GM12878 (cell line): ENCODE measurements around the gene CFAP45. TPM values are rescaled to one million over a fixed set of nuclear protein-coding genes. Genes with fewer than 3 reads are reported as not detected.
A peak's percentile ranks its signal among the peaks of the same experiment; 100 is the strongest.

Experiments used
- ATAC-seq: fragments of 200-7000 bp; cut with Tn5 transposase; 3 replicates; pipeline ENCODE4 v1.9.1; 2020; ENCODE audit warnings: mild to moderate bottlenecking, moderate library complexity
- BruUV-seq: library from RNA; stranded (reverse); fragments of 400-500 nt; replicated peaks from 2 replicates; lab custom pipeline; 2021; lab: Mats Ljungman, UMichigan
- CTCF ChIA-PET: fragments of 300-600 bp; sonication (Branson Sonifier 250); formaldehyde crosslinking; extraction: SDS; loops from one replicate; lab custom pipeline; 2021; ENCODE audit warnings: inconsistent platforms; lab: Yijun Ruan, JAX
- POLR2A ChIA-PET: fragments of 350-600 bp; formaldehyde crosslinking; extraction: SDS; loops from one replicate; lab custom pipeline; 2021; ENCODE audit warnings: inconsistent platforms; lab: Charles Lee
- RAD21 ChIA-PET: fragments of 300-600 bp; sonication (Branson Sonifier 250); formaldehyde crosslinking; loops from one replicate; lab custom pipeline; 2023; ENCODE audit warnings: antibody characterized with exemption; ENCODE audit not compliant: unreplicated experiment; lab: Charles Lee
- SMC1A ChIA-PET: fragments of 300-600 bp; sonication (Branson Sonifier 250); formaldehyde crosslinking; loops from one replicate; lab custom pipeline; 2023; ENCODE audit not compliant: unreplicated experiment, uncharacterized antibody; lab: Charles Lee
- DNase-seq: peaks from one replicate; pipeline ENCODE4 v3.0.0-alpha.2; 2011; ENCODE audit warnings: low read depth, low spot score
- FAIRE-seq: peaks from 3 replicates; lab custom pipeline; 2011; peaks lifted over from hg19 to GRCh38; lab: Jason Lieb, UNC
- H2AFZ ChIP-seq: 2 replicates; pipeline ENCODE4 v1.6.0; 2011; ENCODE audit warnings: low read depth, low read length, control low read depth; ENCODE audit not compliant: control insufficient read depth
- H3K27ac ChIP-seq: 2 replicates; pipeline ENCODE4 v1.5.1; 2011; ENCODE audit warnings: control low read depth; ENCODE audit not compliant: control insufficient read depth, insufficient read depth
- H3K27me3 ChIP-seq, 2 experiments: replicated peaks in 1 of 2; 2 replicates each; pipeline versions ENCODE4 v1.6.0 to v1.6.1; 2011; ENCODE audit warnings: low read length in 1 of 2; ENCODE audit not compliant: control insufficient read depth in 2 of 2, insufficient read depth in 2 of 2
- H3K36me3 ChIP-seq, 2 experiments: 2 replicates each; pipeline ENCODE4 v1.5.1; 2011; ENCODE audit warnings: low read length in 1 of 2; ENCODE audit not compliant: control insufficient read depth in 2 of 2, insufficient read depth in 2 of 2
- H3K4me1 ChIP-seq: 2 replicates; pipeline ENCODE4 v1.6.1; 2011; ENCODE audit warnings: mild to moderate bottlenecking, low read length, moderate library complexity, mixed read lengths; ENCODE audit not compliant: control insufficient read depth, insufficient read depth
- H3K4me2 ChIP-seq: 2 replicates; pipeline ENCODE4 v1.6.0; 2011; ENCODE audit warnings: control low read depth; ENCODE audit not compliant: control insufficient read depth, insufficient read depth
- H3K4me3 ChIP-seq: fragments of 200-600 bp; sonication (generic); 2 replicates; pipeline ENCODE4 v1.5.1; 2016
- H3K79me2 ChIP-seq: 2 replicates; pipeline ENCODE4 v1.6.0; 2011; ENCODE audit warnings: low read length; ENCODE audit not compliant: control insufficient read depth, insufficient read depth
- H3K9ac ChIP-seq: 2 replicates; pipeline ENCODE4 v1.8.0; 2011; ENCODE audit warnings: low read length, control low read depth, mixed read lengths; ENCODE audit not compliant: control insufficient read depth, insufficient read depth
- H3K9me3 ChIP-seq: replicated peaks from 3 replicates; pipeline ENCODE4 v1.5.1; 2011; ENCODE audit warnings: mild to moderate bottlenecking, low read length; ENCODE audit not compliant: control insufficient read depth, insufficient read depth
- H4K20me1 ChIP-seq: 2 replicates; pipeline ENCODE4 v1.6.0; 2011; ENCODE audit not compliant: control insufficient read depth, insufficient read depth
- CTCF ChIP-seq, 3 experiments: IDR thresholded peaks in 2 of 3; conservative IDR thresholded peaks in 1 of 3; 2 replicates each; pipeline ENCODE4 v1.5.1; 2011; ENCODE audit warnings: low read depth in 3 of 3, low read length in 3 of 3, mild to moderate bottlenecking in 3 of 3, control low read depth in 2 of 3, moderate library complexity in 2 of 3, inconsistent platforms in 1 of 3, mixed read lengths in 1 of 3; ENCODE audit not compliant: control insufficient read depth in 2 of 3, insufficient read depth in 1 of 3; ENCODE audit errors: extremely low read depth in 1 of 3
- EP300 ChIP-seq, 2 experiments: fragments of 150-350 bp in 1 of 2; IDR thresholded peaks; 2 replicates each; pipeline ENCODE4 v1.6.1; 2011 to 2012; ENCODE audit warnings: low read depth in 2 of 2, low read length in 2 of 2, borderline replicate concordance in 1 of 2, improper control_type of control experiment in 1 of 2, inconsistent platforms in 1 of 2; ENCODE audit not compliant: control insufficient read depth in 1 of 2
- ESRRA ChIP-seq: IDR thresholded peaks from 2 replicates; pipeline ENCODE4 v1.6.1; 2012; ENCODE audit warnings: mild to moderate bottlenecking, low read length, improper control_type of control experiment
- FOXK2 ChIP-seq: fragments of 450-650 bp; IDR thresholded peaks from 2 replicates; pipeline ENCODE4 v1.6.1; 2017; ENCODE audit warnings: mild to moderate bottlenecking, moderate library complexity
- IKZF2 ChIP-seq, 2 experiments: fragments of 450-650 bp; IDR thresholded peaks; 2 replicates each; pipeline ENCODE4 v1.6.1; 2017; ENCODE audit warnings: mild to moderate bottlenecking in 2 of 2, moderate library complexity in 2 of 2
- MEF2B ChIP-seq: fragments of 450-650 bp; IDR thresholded peaks from 2 replicates; pipeline ENCODE4 v1.6.1; 2018; ENCODE audit warnings: mild to moderate bottlenecking, moderate library complexity; ENCODE audit not compliant: partially characterized antibody, poor library complexity, severe bottlenecking
- NKRF ChIP-seq: fragments of 450-650 bp; conservative IDR thresholded peaks from 2 replicates; pipeline ENCODE4 v1.6.1; 2017; ENCODE audit warnings: mild to moderate bottlenecking, moderate library complexity
- NR2C1 ChIP-seq: fragments of 450-650 bp; IDR thresholded peaks from 2 replicates; pipeline ENCODE4 v1.6.1; 2017; ENCODE audit warnings: antibody characterized with exemption, mild to moderate bottlenecking, moderate library complexity
- PAX5 ChIP-seq: IDR thresholded peaks from 2 replicates; pipeline ENCODE4 v1.6.1; 2011; ENCODE audit warnings: low read depth, low read length, borderline replicate concordance
- RELA ChIP-seq: fragments of 450-650 bp; IDR thresholded peaks from 2 replicates; pipeline ENCODE4 v1.8.0; 2014; ENCODE audit warnings: borderline replicate concordance; ENCODE audit not compliant: partially characterized antibody
- RFX5 ChIP-seq: IDR thresholded peaks from 2 replicates; pipeline ENCODE4 v1.6.1; 2011; ENCODE audit warnings: low read depth, low read length, improper control_type of control experiment
- SMC3 ChIP-seq: IDR thresholded peaks from 2 replicates; pipeline ENCODE4 v1.6.1; 2011; ENCODE audit warnings: low read length, improper control_type of control experiment, borderline replicate concordance
- SP1 ChIP-seq: IDR thresholded peaks from one replicate; pipeline ENCODE4 v1.6.1; 2011; ENCODE audit warnings: low read depth, low read length
- SPI1 ChIP-seq: IDR thresholded peaks from 2 replicates; pipeline ENCODE4 v1.6.1; 2011; ENCODE audit warnings: low read depth, mild to moderate bottlenecking, low read length, moderate library complexity, borderline replicate concordance; ENCODE audit not compliant: insufficient read depth
- TAF1 ChIP-seq: IDR thresholded peaks from 2 replicates; pipeline ENCODE4 v1.6.1; 2011; ENCODE audit warnings: mild to moderate bottlenecking, low read depth, low read length, borderline replicate concordance
- WGBS: methylation state at CpG from one replicate; pipeline ENCODE4 v1.1.6; 2016; ENCODE audit warnings: low lambda C conversion rate; ENCODE audit not compliant: insufficient replicate concordance, insufficient coverage; ENCODE audit errors: missing lambda C conversion rate; 5-methylcytosine and 5-hydroxymethylcytosine counted together
- in situ Hi-C: fragments of 300-500 bp; cut with MboI; formaldehyde crosslinking; loops from 9 replicates; pipeline ENCODE4 v1.14.3; 2018; ENCODE audit warnings: mixed read lengths
- intact Hi-C: fragments of 100-400 bp; cut with micrococcal nuclease; formaldehyde crosslinking; loops from one replicate; pipeline ENCODE4 v1.14.2; 2022; ENCODE audit not compliant: unreplicated experiment
- polyA plus RNA-seq, 11 experiments: library from polyadenylated mRNA; depleted of rRNA in 4 of 11; unstranded in 6 of 11; stranded (reverse) in 5 of 11; fragments of >200 nt; fragmentation: Nextera tagmentation in 4 of 11; fragmentation: Illumina TruSeq in 1 of 11; extraction: Ambion mirVana in 4 of 11; extraction: Trizol in 1 of 11; gene quantifications; 1 replicate in 1 of 11; 2 replicates in 10 of 11; pipeline versions ENCODE4 v1.2.1 to v1.2.3, GENCODE V29; 2011 to 2016; ENCODE audit warnings: inconsistent platforms in 2 of 11, missing spikeins in 2 of 11, low read depth in 1 of 11
- total RNA-seq, 4 experiments: library from RNA; depleted of rRNA in 3 of 4; stranded (reverse); fragments of >200 nt in 3 of 4; fragmentation: Illumina TruSeq in 1 of 4; extraction: Trizol in 1 of 4; gene quantifications; 2 replicates each; pipeline versions ENCODE4 v1.2.1 to v1.2.3, GENCODE V29; 2013 to 2021

Gene CFAP45
- total and polyA plus RNA-seq, 10 of the 15 experiments (the other 5 are each of a cell fraction or from before 2014, with no cell fraction given) = 0.43 to 0.91 (median 0.67) TPM

GRCh38 chr1:159921700-159922504 is 21.9 kb upstream of the CFAP45 start:
- ChIA-PET RAD21 (interaction anchor here (0.8 to 7.5 kb wide), 8 partner anchors 10 to 122 kb away, joined by 3 to 94 read pairs (median 4); partner anchors contain the start of genes IGSF9 and PIGM), POLR2A (interaction anchor here (1.1 to 5.2 kb wide), 9 partner anchors 12 to 845 kb away, joined by 3 to 25 read pairs (median 8); partner anchors contain the start of genes AIM2, DCAF8, PEA15 and PIGM), CTCF (interaction anchor here (0.8 to 22.4 kb wide), 10 partner anchors 13 to 124 kb away, joined by 3 to 422 read pairs (median 4); no protein-coding TSS in a partner anchor), SMC1A (interaction anchor here (1.3 to 8.1 kb wide), 5 partner anchors 13 to 123 kb away, joined by 3 to 83 read pairs (median 10); no protein-coding TSS in a partner anchor)
- peak overlapping the region; percentile 84 for H3K9ac ChIP-seq
- in situ Hi-C loops (no loop called here), intact Hi-C loops (loop anchor here (10.0 kb wide), 1 partner anchor 847 kb away; the partner anchor contains the start of gene AIM2)
- no peak overlapping the region for H2AFZ ChIP-seq
- FAIRE-seq (peak; percentile 13), DNase-seq (no peak), ATAC-seq (peak; percentile 13)
- H4K20me1 ChIP-seq = no peaks in the 10 kb centered on the region
- WGBS = 2% methylated on average over 18 of the region's 18 CpGs
- H3K4me1 ChIP-seq = peaks cover 27% of the 10 kb centered on the region
- peak overlapping the region; percentile 68 for H3K4me2 ChIP-seq
- peak overlapping the region; percentile 82 for H3K27ac ChIP-seq
- peaks cover 8 to 28% of the 10 kb centered on the region in 2 experiments; a peak in 3 of 4 replicates for H3K36me3 ChIP-seq
- H3K27me3 ChIP-seq = no peaks in the 10 kb centered on the region
- no TSS peak for BruUV-seq
- no peaks in the 10 kb centered on the region for H3K9me3 ChIP-seq
- peaks cover 61% of the 10 kb centered on the region for H3K79me2 ChIP-seq
- peak overlapping the region; percentile 82 for H3K4me3 ChIP-seq
- TF ChIP-seq EP300 (IDR thresholded peaks at IDR 0.05; ENCODE audit: borderline replicate concordance in 1 of 2, control insufficient read depth in 1 of 2, low read depth in 2 of 2, low read length in 2 of 2) (no peak), IKZF2 (IDR thresholded peaks at IDR 0.05) (peak; percentile 18 to 36; a peak in 3 of 4 replicates), SP1 (peak; percentile 13), RELA (no peak), NKRF (peak; percentile 36; the same call in 1 of the 2 replicates), ESRRA (no peak), RFX5 (no peak), NR2C1 (no peak), MEF2B (peak; percentile 23), SPI1 (no peak), CTCF (IDR thresholded peaks at IDR 0.05 in 2 of 3, conservative IDR thresholded peaks at IDR 0.05 in 1 of 3; ENCODE audit: control insufficient read depth in 2 of 3, extremely low read depth in 1 of 3, insufficient read depth in 1 of 3, low read depth in 3 of 3, low read length in 3 of 3) (no peak), TAF1 (0 out of 2 replicates have a peak, but pooled peaks have one; percentile 39), PAX5 (peak; percentile 15; the same call in 1 of the 2 replicates), SMC3 (no peak), FOXK2 (no peak)
